Breast epithelium (tissue), 3 donors: Measurements from ENCODE around the gene PALLD.

ENCODE experiments used
- CTCF ChIP-seq, 3 donors: fragments of 450-650 bp; IDR thresholded peaks; one replicate each; pipeline ENCODE4 v1.5.1; 2016 to 2017; ENCODE audit warnings: antibody characterized with exemption in 3 of 3, mild to moderate bottlenecking in 3 of 3, moderate library complexity in 3 of 3
- POLR2AphosphoS5 ChIP-seq, 3 donors: sonication (generic); formaldehyde crosslinking; IDR thresholded peaks; one replicate each; pipeline ENCODE4 v1.6.1; 2017; ENCODE audit warnings: antibody characterized with exemption in 3 of 3

- TF ChIP-seq CTCF (IDR thresholded peaks at IDR 0.05) (no peak), POLR2AphosphoS5 (IDR thresholded peaks at IDR 0.05) (no peak)
Observed at GRCh38 chr4:168928875-168929274, 432.0 kb downstream of the PALLD start.
